ENCODE measurements around the gene SIRT1.

DNA sequence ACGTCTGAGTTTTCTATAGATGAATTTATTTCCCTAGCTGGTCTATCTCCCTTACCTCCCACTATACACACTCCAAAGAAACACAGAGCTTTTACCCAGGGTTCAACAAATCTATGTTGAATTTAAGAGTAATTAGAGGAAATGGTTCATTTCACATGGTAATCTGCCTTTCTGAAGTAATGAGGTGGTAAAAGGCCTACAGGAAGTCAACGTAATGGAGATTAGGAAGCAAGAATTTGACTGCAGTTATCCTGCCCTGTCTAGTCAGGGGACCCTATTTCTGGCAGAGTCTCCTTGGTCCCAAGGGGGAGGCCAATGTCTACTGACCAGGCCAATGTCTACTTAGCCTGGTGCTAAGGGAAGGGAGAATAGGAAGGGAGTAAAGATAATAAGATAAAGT lies 21.4 kb upstream of the SIRT1 start:
- TF ChIP-seq, protein P1, sequence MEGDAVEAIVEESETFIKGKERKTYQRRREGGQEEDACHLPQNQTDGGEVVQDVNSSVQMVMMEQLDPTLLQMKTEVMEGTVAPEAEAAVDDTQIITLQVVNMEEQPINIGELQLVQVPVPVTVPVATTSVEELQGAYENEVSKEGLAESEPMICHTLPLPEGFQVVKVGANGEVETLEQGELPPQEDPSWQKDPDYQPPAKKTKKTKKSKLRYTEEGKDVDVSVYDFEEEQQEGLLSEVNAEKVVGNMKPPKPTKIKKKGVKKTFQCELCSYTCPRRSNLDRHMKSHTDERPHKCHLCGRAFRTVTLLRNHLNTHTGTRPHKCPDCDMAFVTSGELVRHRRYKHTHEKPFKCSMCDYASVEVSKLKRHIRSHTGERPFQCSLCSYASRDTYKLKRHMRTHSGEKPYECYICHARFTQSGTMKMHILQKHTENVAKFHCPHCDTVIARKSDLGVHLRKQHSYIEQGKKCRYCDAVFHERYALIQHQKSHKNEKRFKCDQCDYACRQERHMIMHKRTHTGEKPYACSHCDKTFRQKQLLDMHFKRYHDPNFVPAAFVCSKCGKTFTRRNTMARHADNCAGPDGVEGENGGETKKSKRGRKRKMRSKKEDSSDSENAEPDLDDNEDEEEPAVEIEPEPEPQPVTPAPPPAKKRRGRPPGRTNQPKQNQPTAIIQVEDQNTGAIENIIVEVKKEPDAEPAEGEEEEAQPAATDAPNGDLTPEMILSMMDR (IDR thresholded peaks at IDR 0.05): no peak
- TF ChIP-seq POLR2AphosphoS5 (IDR thresholded peaks at IDR 0.05): no peak
